ENCODE data around the gene MXI1. TPM values are rescaled to one million over a fixed set of nuclear protein-coding genes. Genes with fewer than 3 reads are reported as not detected.

Gene MXI1
- total RNA-seq, 1 experiment from 2014 or later, result 19.5 TPM

- BruUV-seq (replicated peaks), result no TSS peak
- Mint-ChIP-seq H3K27me3 (ENCODE audit: insufficient read depth, unreplicated experiment) (no peaks in the 10 kb centered on the region), H3K27ac (ENCODE audit: low read depth, unreplicated experiment) (peak overlapping the region; percentile 59), H3K9me3 (ENCODE audit: unreplicated experiment) (peaks cover 7% of the 10 kb centered on the region), H3K4me1 (ENCODE audit: insufficient read depth, unreplicated experiment) (peaks cover 33% of the 10 kb centered on the region), H3K4me3 (ENCODE audit: unreplicated experiment) (no peak overlapping the region), H3K36me3 (ENCODE audit: insufficient read depth, unreplicated experiment) (no peaks in the 10 kb centered on the region)
- no peak for TF ChIP-seq CTCF (IDR thresholded peaks at IDR 0.05; ENCODE audit: unreplicated experiment)
- DNase-seq (ENCODE audit: unreplicated experiment), result no peak
- intact Hi-C loops (cut with micrococcal nuclease), result no loop called here
- ChIA-PET CTCF (interaction anchor here (1.0 to 2.3 kb wide), 11 partner anchors 11 to 275 kb away, joined by 3 to 10 read pairs (median 5); no protein-coding TSS in a partner anchor), POLR2A (interaction anchor here (0.5 to 3.9 kb wide), 14 partner anchors 11 to 443 kb away, joined by 3 to 37 read pairs (median 5); partner anchors contain the start of genes DUSP5 and SMC3)
These were observed 128.1 kb downstream of the MXI1 start for GRCh38 chr10:110335314-110336064.

- peak; percentile 96 for DNase-seq (ENCODE audit: unreplicated experiment)
- H3K27ac Mint-ChIP-seq (ENCODE audit: low read depth, unreplicated experiment), result peak overlapping the region; percentile 59
- ChIA-PET CTCF (interaction anchor here (0.9 to 2.3 kb wide), 12 partner anchors 11 to 211 kb away, joined by 3 to 10 read pairs (median 4); no protein-coding TSS in a partner anchor), POLR2A (interaction anchor here (0.5 to 3.9 kb wide), 21 partner anchors 10 to 444 kb away, joined by 3 to 37 read pairs (median 4); partner anchors contain the start of genes DUSP5 and SMC3)
- no peaks in the 10 kb centered on the region for H3K36me3 Mint-ChIP-seq (ENCODE audit: insufficient read depth, unreplicated experiment)
- no peaks in the 10 kb centered on the region for H3K27me3 Mint-ChIP-seq (ENCODE audit: insufficient read depth, unreplicated experiment)
- no peaks in the 10 kb centered on the region for H3K9me3 Mint-ChIP-seq (ENCODE audit: unreplicated experiment)
- BruUV-seq (replicated peaks), result no TSS peak
- intact Hi-C loops (cut with micrococcal nuclease), result no loop called here
- no peak for TF ChIP-seq CTCF (IDR thresholded peaks at IDR 0.05; ENCODE audit: unreplicated experiment)
- peaks cover 33% of the 10 kb centered on the region for H3K4me1 Mint-ChIP-seq (ENCODE audit: insufficient read depth, unreplicated experiment)
- peak overlapping the region; percentile 18 for H3K4me3 Mint-ChIP-seq (ENCODE audit: unreplicated experiment)
These were observed 128.8 kb downstream of the MXI1 start for GRCh38 chr10:110336111-110336721.

Other genes with a start within 250 kb of the MXI1 start
- 11.2 and 14.5 TPM in 2 replicates for gene ADD3, start 199.6 kb upstream of the MXI1 start, total RNA-seq (2022)
- 46.6 and 48.2 TPM in 2 replicates for gene SMNDC1, start 97.3 kb downstream of the MXI1 start, total RNA-seq (2022)

Measured in MCF 10A (cell line).